Keratinocyte (primary cell): ENCODE data around the gene RIN3.

Experiments used
- CTCF ChIP-seq, 3 experiments: IDR thresholded peaks in 1 of 3; conservative IDR thresholded peaks in 1 of 3; optimal IDR thresholded peaks in 1 of 3; 2 replicates in 2 of 3; 3 replicates in 1 of 3; pipeline versions ENCODE3 to v1.5.1; 2011; ENCODE audit warnings: low read length in 3 of 3, mild to moderate bottlenecking in 3 of 3, moderate library complexity in 2 of 3, control low read depth in 1 of 3, inconsistent platforms in 1 of 3; ENCODE audit not compliant: insufficient read depth in 2 of 3; ENCODE audit errors: extremely low read depth in 1 of 3
- EZH2 ChIP-seq: IDR thresholded peaks from one replicate; pipeline ENCODE4 v1.6.1; 2012; ENCODE audit warnings: inconsistent platforms, mild to moderate bottlenecking, low read length, moderate library complexity

- TF ChIP-seq CTCF (optimal IDR thresholded peaks at IDR 0.05 in 1 of 3, IDR thresholded peaks at IDR 0.05 in 1 of 3, conservative IDR thresholded peaks at IDR 0.05 in 1 of 3; ENCODE audit: extremely low read depth in 1 of 3, insufficient read depth in 2 of 3, low read length in 3 of 3) (no peak), EZH2 (no peak)
These were observed 122.3 kb downstream of the RIN3 start for GRCh38 chr14:92635896-92636295.
